HepG2 (cell line): ENCODE data around the gene METAP2. TPM values are rescaled to one million over a fixed set of nuclear protein-coding genes. Genes with fewer than 3 reads are reported as not detected.

Experiments used
- ATAC-seq: fragments of 200-7000 bp; cut with Tn5 transposase; 3 replicates; pipeline ENCODE4 v1.9.1; 2020; ENCODE audit warnings: mild to moderate bottlenecking, moderate library complexity
- BruUV-seq: library from RNA; stranded (reverse); fragments of 400-500 nt; replicated peaks from 2 replicates; lab custom pipeline; 2021; lab: Mats Ljungman, UMichigan
- CTCF ChIA-PET: fragments of 300-600 bp; formaldehyde crosslinking; extraction: SDS; loops from one replicate; lab custom pipeline; 2021; ENCODE audit warnings: low total read pairs, inconsistent platforms, low intra/inter-chr PET ratio; lab: Yijun Ruan, JAX
- POLR2A ChIA-PET: fragments of 350-600 bp; sonication (Branson Sonifier 250); formaldehyde crosslinking; loops from one replicate; lab custom pipeline; 2020; ENCODE audit warnings: antibody characterized with exemption, inconsistent platforms; lab: Yijun Ruan, JAX
- DNase-seq: peaks from one replicate; pipeline ENCODE4 v3.0.0-alpha.2; 2015; ENCODE audit warnings: low spot score
- FAIRE-seq: peaks from 3 replicates; lab custom pipeline; 2011; peaks lifted over from hg19 to GRCh38; lab: Jason Lieb, UNC
- H2AFZ ChIP-seq: one replicate; pipeline ENCODE4 v1.6.1; 2011; ENCODE audit warnings: low read length, inconsistent platforms
- H3K27ac ChIP-seq: fragments of 300-600 bp; 3 replicates; pipeline ENCODE4 v1.8.0; 2011; ENCODE audit warnings: mixed run types, mild to moderate bottlenecking, mixed read lengths, low read length, inconsistent platforms; ENCODE audit not compliant: insufficient read depth; ENCODE audit errors: extremely low read length
- H3K27me3 ChIP-seq, 2 experiments: fragments of 200-600 bp in 1 of 2; 2 replicates in 1 of 2; 3 replicates in 1 of 2; pipeline versions ENCODE4 v1.6.0 to v1.8.0; 2011; ENCODE audit warnings: low read length in 2 of 2, mild to moderate bottlenecking in 2 of 2, moderate library complexity in 2 of 2, inconsistent platforms in 1 of 2; ENCODE audit not compliant: insufficient read depth in 2 of 2, control insufficient read depth in 1 of 2
- H3K36me3 ChIP-seq, 2 experiments: fragments of 200-600 bp in 1 of 2; replicated peaks in 1 of 2; 2 replicates in 1 of 2; 3 replicates in 1 of 2; pipeline versions ENCODE4 v1.5.1 to v1.8.0; 2011; ENCODE audit warnings: low read length in 2 of 2, inconsistent platforms in 1 of 2; ENCODE audit not compliant: insufficient read depth in 2 of 2, control insufficient read depth in 1 of 2
- H3K4me1 ChIP-seq: 2 replicates; pipeline ENCODE4 v1.5.1; 2012; ENCODE audit warnings: low read length, inconsistent platforms; ENCODE audit not compliant: insufficient read depth
- H3K4me2 ChIP-seq: 2 replicates; pipeline ENCODE4 v1.6.0; 2011; ENCODE audit warnings: low read depth, low read length, inconsistent platforms
- H3K4me3 ChIP-seq, 3 experiments: fragments of 200-600 bp in 1 of 3; sonication (generic), shearing (Covaris generic) in 1 of 3; replicated peaks in 1 of 3; 2 replicates each; pipeline ENCODE4 v1.5.1; 2011 to 2016; ENCODE audit warnings: low read length in 3 of 3, inconsistent platforms in 2 of 3, low read depth in 2 of 3, mild to moderate bottlenecking in 2 of 3, control low read depth in 1 of 3, mixed read lengths in 1 of 3; ENCODE audit not compliant: insufficient read depth in 1 of 3
- H3K79me2 ChIP-seq: one replicate; pipeline ENCODE4 v1.6.1; 2011; ENCODE audit warnings: low read length, inconsistent platforms; ENCODE audit not compliant: insufficient read depth
- H3K9ac ChIP-seq: 2 replicates; pipeline ENCODE4 v1.6.0; 2011; ENCODE audit warnings: mild to moderate bottlenecking, low read depth, low read length, inconsistent platforms; ENCODE audit not compliant: insufficient read depth
- H3K9me3 ChIP-seq: 2 replicates; pipeline ENCODE4 v1.5.1; 2012; ENCODE audit warnings: mild to moderate bottlenecking, low read length
- H4K20me1 ChIP-seq: 2 replicates; pipeline ENCODE4 v1.6.0; 2011; ENCODE audit warnings: inconsistent platforms, mild to moderate bottlenecking, low read length, moderate library complexity; ENCODE audit not compliant: insufficient read depth
- BORCS8-MEF2B ChIP-seq: sonication (generic); formaldehyde crosslinking; IDR thresholded peaks from 2 replicates; pipeline ENCODE4 v1.8.0; 2022; ENCODE audit warnings: mild to moderate bottlenecking, missing genetic modification reagents
- FOXK1 ChIP-seq: sonication (generic); formaldehyde crosslinking; IDR thresholded peaks from 2 replicates; pipeline ENCODE4 v1.4.0; 2020; ENCODE audit warnings: low read depth, missing genetic modification reagents, borderline replicate concordance
- HDAC2 ChIP-seq: sonication (generic); formaldehyde crosslinking; IDR thresholded peaks from 2 replicates; pipeline ENCODE4 v1.4.0; 2020; ENCODE audit warnings: missing genetic modification reagents
- HNF4A ChIP-seq: sonication (generic); formaldehyde crosslinking; IDR thresholded peaks from 2 replicates; pipeline ENCODE4 v1.4.0; 2020; ENCODE audit warnings: missing genetic modification reagents
- KDM2A ChIP-seq: sonication (generic); formaldehyde crosslinking; IDR thresholded peaks from 2 replicates; pipeline ENCODE4 v1.4.0; 2020; ENCODE audit warnings: low read depth, missing genetic modification reagents, borderline replicate concordance
- MED8 ChIP-seq: sonication (generic); formaldehyde crosslinking; IDR thresholded peaks from 2 replicates; pipeline ENCODE4 v1.8.1; 2023; ENCODE audit warnings: mild to moderate bottlenecking, missing genetic modification reagents; ENCODE audit not compliant: insufficient replicate concordance
- MZF1 ChIP-seq: sonication (generic); formaldehyde crosslinking; IDR thresholded peaks from 2 replicates; pipeline ENCODE4 v1.8.1; 2023; ENCODE audit warnings: mild to moderate bottlenecking, missing genetic modification reagents, borderline replicate concordance
- NFE2 ChIP-seq: sonication (generic); formaldehyde crosslinking; IDR thresholded peaks from 2 replicates; pipeline ENCODE4 v1.4.0; 2020; ENCODE audit warnings: missing genetic modification reagents
- NFKB2 ChIP-seq: sonication (generic); formaldehyde crosslinking; IDR thresholded peaks from 2 replicates; pipeline ENCODE4 v1.4.0; 2020; ENCODE audit warnings: missing genetic modification reagents, borderline replicate concordance
- ZBTB1 ChIP-seq: sonication (generic); formaldehyde crosslinking; IDR thresholded peaks from 2 replicates; pipeline ENCODE4 v1.4.0; 2020; ENCODE audit warnings: missing genetic modification reagents, borderline replicate concordance
- ZNF30 ChIP-seq: sonication (generic); formaldehyde crosslinking; IDR thresholded peaks from 2 replicates; pipeline ENCODE4 v1.5.0; 2020; ENCODE audit warnings: mild to moderate bottlenecking, missing genetic modification reagents
- ZNF354B ChIP-seq: sonication (generic); formaldehyde crosslinking; IDR thresholded peaks from 2 replicates; pipeline ENCODE4 v1.8.0; 2022; ENCODE audit warnings: mild to moderate bottlenecking, missing genetic modification reagents
- ZNF367 ChIP-seq: sonication (generic); formaldehyde crosslinking; IDR thresholded peaks from 2 replicates; pipeline ENCODE4 v1.4.0; 2020; ENCODE audit warnings: missing genetic modification reagents, borderline replicate concordance
- ZNF703 ChIP-seq: sonication (generic); formaldehyde crosslinking; IDR thresholded peaks from 2 replicates; pipeline ENCODE4 v1.5.1; 2020; ENCODE audit warnings: missing genetic modification reagents, mild to moderate bottlenecking, moderate library complexity, borderline replicate concordance
- ZNF724P ChIP-seq: sonication (generic); formaldehyde crosslinking; IDR thresholded peaks from 2 replicates; pipeline ENCODE4 v1.8.0; 2022; ENCODE audit warnings: missing genetic modification reagents, borderline replicate concordance
- ZNF782 ChIP-seq: sonication (generic); formaldehyde crosslinking; IDR thresholded peaks from 2 replicates; pipeline ENCODE4 v1.4.0; 2020; ENCODE audit warnings: missing genetic modification reagents, mild to moderate bottlenecking, borderline replicate concordance
- ZXDC ChIP-seq: sonication (generic); formaldehyde crosslinking; IDR thresholded peaks from 2 replicates; pipeline ENCODE4 v1.5.0; 2020; ENCODE audit warnings: mild to moderate bottlenecking, missing genetic modification reagents
- whole genome bisulfite sequencing: methylation state at CpG from one replicate; pipeline ENCODE4 v1.1.6; 2017; ENCODE audit warnings: low lambda C conversion rate; 5-methylcytosine and 5-hydroxymethylcytosine counted together
- in situ Hi-C: cut with HindIII; loops from 2 replicates; pipeline ENCODE4 v1.10.0; 2017; ENCODE audit warnings: low pct_unique_long_range_greater_than_20kb; ENCODE audit not compliant: extremely low pct_ligation_motif_present
- intact Hi-C: fragments of 100-400 bp; cut with micrococcal nuclease; formaldehyde crosslinking; loops from one replicate; pipeline ENCODE4 v1.10.0; 2022; ENCODE audit not compliant: unreplicated experiment
- polyA plus RNA-seq, 8 experiments: library from polyadenylated mRNA; depleted of rRNA in 3 of 8; stranded (reverse) in 7 of 8; unstranded in 1 of 8; fragments of >200 nt; fragmentation: Illumina TruSeq in 4 of 8; extraction: Trizol in 4 of 8; gene quantifications; 2 replicates each; pipeline versions ENCODE4 v1.2.1 to v1.2.3, GENCODE V29; 2011 to 2016; ENCODE audit warnings: low read depth in 4 of 8, missing spikeins in 1 of 8, mixed read lengths in 1 of 8; ENCODE audit not compliant: insufficient read depth in 1 of 8
- total RNA-seq, 5 experiments: library from RNA; depleted of rRNA; stranded (reverse); fragments of >200 nt; fragmentation: Illumina TruSeq; extraction: Trizol; gene quantifications; 2 replicates each; pipeline ENCODE4 v1.2.3, GENCODE V29; 2016; ENCODE audit warnings: low read depth in 1 of 5

METAP2 gene
- total and polyA plus RNA-seq, 2 of the 13 experiments (the other 11 are each of a cell fraction or from before 2014, with no cell fraction given), result 67.8 to 131 TPM

- Histone ChIP-seq H3K9me3 (peaks cover 4% of the 10 kb centered on the region), H3K79me2 (no peaks in the 10 kb centered on the region), H3K27me3 (peaks cover 0 to 30% of the 10 kb centered on the region in 2 experiments; a peak in 2 of 5 replicates), H3K4me2 (no peak overlapping the region), H3K27ac (no peak overlapping the region), H3K4me3 (no peak overlapping the region), H3K9ac (no peak overlapping the region), H3K36me3 (no peaks in the 10 kb centered on the region), H3K4me1 (no peaks in the 10 kb centered on the region), H2AFZ (no peak overlapping the region), H4K20me1 (no peaks in the 10 kb centered on the region)
- intact Hi-C loops (no loop called here), in situ Hi-C loops (loop anchor here (25.0 kb wide), 1 partner anchor 434 kb away; no protein-coding TSS in a partner anchor)
- 32% methylated on average over 9 of the region's 9 CpGs for WGBS
- TF ChIP-seq NFKB2 (CRISPR knock-in tag) (no peak), ZNF724P (no peak), ZNF703 (CRISPR knock-in tag) (no peak), ZBTB1 (no peak), HDAC2 (CRISPR knock-in tag) (no peak), MZF1 (CRISPR knock-in tag) (no peak), NFE2 (CRISPR knock-in tag) (no peak), ZXDC (CRISPR knock-in tag) (no peak), HNF4A (CRISPR knock-in tag) (no peak), BORCS8-MEF2B (no peak), KDM2A (CRISPR knock-in tag) (no peak), ZNF30 (CRISPR knock-in tag) (no peak), FOXK1 (CRISPR knock-in tag) (no peak), ZNF367 (CRISPR knock-in tag) (no peak), ZNF782 (no peak), MED8 (no peak), ZNF354B (no peak)
- BruUV-seq, result no TSS peak
- FAIRE-seq (no peak), DNase-seq (no peak), ATAC-seq (no peak)
- CTCF ChIA-PET, result no interaction called here
- POLR2A ChIA-PET, result no interaction called here
Measured at GRCh38 chr12:95546491-95546813, 72.5 kb downstream of the METAP2 start.
